GM19239 (cell line): Measurements from ENCODE around the gene SLC2A4.
"Not testable (repeated sequence)": the region's sequence is repeated elsewhere in the genome, so short reads cannot be mapped to it uniquely, and the experiment has no call there.

Experiments used
- DNase-seq: peaks from one replicate; pipeline ENCODE4 v3.0.0; 2011; ENCODE audit warnings: low spot score; ENCODE audit not compliant: insufficient read length
- FAIRE-seq: peaks from 2 replicates; lab custom pipeline; 2011; peaks lifted over from hg19 to GRCh38; lab: Jason Lieb, UNC

SLC2A4 gene

DNA sequence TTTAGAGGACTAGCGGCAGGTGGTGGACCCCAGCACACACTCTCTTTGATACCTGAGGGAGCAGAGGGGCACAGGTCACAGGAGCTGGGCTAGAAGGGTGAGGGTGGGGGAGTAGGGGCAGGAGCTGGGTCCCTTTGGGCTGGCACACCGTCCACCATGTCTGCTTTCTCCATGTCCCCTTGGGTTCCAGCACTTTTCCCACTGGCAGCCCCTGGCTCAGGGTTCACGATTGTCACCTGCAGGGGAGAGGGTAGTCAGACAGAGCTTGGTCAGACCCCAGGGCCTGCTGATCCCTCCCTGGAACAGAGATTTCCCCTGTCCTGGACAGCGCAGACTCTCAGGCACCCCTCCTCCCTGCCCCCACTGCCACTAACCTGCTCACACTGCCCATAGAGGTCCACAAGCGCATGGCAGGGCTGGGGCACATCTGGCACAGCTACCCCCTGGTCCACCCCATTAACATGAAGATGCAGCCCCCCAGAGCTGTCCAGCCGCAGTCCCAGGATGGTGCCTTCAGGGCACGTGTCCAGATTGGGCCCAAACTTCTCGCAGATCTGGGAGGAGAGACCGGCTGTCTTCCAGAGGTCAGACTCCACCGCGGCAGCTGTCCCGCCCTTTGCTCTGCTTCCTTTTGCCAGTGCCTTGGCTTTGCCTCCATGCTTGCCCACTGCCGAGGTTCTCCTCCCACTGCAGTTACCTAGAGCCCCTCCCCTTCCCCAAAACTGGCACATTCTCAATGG is 36.8 kb downstream of the SLC2A4 start:
- no peak for DNase-seq
- no peak for FAIRE-seq

DNA sequence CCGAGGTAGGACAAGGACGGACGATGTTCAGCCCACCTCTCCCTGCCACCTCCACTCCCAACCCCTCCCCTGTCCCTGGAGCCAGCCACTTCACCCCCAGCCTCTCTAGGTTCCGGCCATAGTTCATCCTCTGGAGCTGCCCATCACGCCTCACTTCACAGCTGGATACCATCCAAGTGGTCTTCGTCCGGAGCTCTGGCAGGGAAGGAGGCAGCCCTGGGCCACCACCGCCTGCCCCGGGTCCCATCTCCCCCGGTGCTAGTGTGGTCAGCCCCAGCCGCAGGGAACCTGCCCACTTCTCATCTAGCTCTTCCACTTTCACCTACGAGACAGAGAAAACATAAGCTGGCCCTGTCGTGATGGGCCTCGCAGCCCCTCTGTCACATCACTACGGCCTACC is 39.9 kb downstream of the SLC2A4 start:
- no peak for DNase-seq
- FAIRE-seq: no peak

DNA sequence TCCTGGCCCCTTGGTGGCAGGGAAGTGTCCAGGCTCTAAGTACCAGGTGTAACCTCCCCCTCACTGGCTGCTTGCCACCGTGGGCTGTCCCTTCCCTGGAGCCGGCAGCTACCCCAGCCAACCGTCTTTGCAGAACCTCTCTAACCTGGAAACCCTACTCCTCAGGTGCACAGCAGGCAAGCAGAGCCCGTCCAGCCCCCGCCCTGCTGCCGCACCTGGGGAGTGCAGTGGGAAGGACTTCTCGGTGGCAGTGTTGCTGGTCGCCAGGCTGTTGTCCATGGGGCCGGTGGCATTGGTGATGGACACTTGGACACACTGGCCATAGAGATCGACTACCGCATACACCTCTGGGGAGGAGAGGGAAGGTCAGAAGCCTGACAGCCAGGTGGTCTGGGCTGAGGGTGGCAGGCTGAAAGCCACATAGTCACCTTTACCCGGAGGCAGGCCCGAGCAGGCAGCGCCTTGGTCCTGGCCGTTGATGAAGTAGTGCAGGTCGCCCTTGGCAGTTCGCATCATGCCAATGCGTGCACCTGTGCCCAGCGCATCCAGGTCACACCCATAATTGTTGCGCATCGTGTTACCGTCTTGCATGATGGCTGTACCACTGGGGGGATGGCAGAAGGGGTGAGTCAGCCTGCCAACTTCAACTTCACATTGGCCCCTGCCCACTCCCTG is 41.1 kb downstream of the SLC2A4 start:
- FAIRE-seq: no peak
- DNase-seq: no peak

- DNase-seq (peak; percentile 74), FAIRE-seq (peak; percentile 68)
Measured at GRCh38 chr17:7323731-7324437, 42.4 kb downstream of the SLC2A4 start.

DNA sequence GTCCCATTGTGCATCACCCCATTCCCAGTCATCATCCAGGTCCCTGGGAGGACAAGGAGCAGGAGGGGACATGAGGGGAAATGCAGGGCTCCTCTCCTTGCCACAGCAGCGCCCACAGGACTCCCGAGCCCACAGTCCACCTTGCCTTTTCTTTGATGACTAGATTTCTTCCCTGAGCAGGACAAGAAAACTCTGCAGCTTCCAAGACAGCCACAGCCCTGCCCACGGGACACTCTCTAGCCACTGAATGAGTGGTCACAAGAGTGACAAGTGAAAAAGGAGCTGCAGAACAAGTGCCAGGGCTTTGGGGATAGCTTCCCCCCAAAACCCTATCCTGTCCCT is 42.9 kb downstream of the SLC2A4 start:
- DNase-seq (no peak), FAIRE-seq (no peak)

GRCh38 chr17:7325031-7325528 is 43.6 kb downstream of the SLC2A4 start:
- no peak for DNase-seq
- FAIRE-seq: no peak

DNA sequence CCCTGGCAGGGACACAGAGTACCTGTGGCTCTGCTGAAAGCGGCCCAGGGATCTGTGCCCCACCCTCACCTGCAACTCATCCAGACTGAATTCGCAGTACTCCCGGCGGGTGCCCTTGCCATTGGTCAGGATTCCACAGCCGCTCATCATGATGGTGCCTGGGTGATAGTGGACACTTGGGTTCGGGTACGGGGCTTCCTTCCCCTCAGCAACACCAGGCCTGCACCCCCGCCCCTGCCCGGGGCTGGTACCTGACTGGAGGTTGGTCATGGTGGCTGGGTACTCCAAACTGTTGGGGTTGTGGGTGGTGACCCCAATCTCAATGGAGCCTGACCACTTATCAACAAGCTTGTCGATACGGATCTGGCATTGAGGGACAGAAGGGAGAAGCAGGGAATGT is 44.7 kb downstream of the SLC2A4 start:
- FAIRE-seq: no peak
- DNase-seq: no peak

DNA sequence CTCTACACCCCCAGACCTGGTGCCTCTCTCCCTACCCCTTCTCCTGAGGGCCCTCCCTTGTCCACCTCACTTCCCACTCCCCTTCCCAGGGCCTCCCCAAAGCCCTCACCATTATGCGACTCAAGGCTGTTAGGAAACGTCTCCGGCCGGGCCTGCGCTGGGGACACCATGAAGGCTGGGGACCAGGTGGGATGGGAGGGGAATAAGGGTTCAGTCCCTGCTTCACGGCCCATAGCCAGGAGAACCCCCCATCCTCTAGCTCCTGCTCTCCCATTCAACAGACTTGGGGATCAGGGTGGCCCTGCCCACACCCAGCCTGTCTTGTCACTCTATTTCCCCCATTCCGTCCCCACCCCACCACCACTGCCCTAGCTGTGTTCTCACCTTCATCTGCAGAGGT is 45.5 kb downstream of the SLC2A4 start:
- FAIRE-seq (no peak), DNase-seq (no peak)

- DNase-seq (no peak), FAIRE-seq (no peak)
Measured at GRCh38 chr17:7327501-7327900, 46.0 kb downstream of the SLC2A4 start.

DNA sequence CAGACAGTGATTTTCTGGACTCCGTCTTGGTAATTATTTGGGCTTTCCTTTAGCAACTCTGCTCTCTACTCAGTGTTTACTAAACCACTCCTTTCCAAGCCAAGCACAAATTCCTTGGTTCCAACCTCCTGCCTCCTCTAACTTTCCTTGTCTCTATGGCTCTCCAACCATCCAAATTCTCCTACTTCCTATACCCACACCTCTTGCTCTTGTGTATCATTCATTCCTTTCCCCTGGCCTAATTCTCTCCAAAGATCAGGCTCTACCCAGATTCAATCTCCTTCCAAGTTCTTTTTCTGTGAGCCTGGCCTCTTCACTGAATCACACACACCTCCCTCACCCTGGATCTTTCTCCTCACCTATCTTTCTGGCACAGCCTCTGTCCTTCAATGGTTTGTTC is 46.5 kb downstream of the SLC2A4 start:
- FAIRE-seq: no peak
- no peak for DNase-seq

DNA sequence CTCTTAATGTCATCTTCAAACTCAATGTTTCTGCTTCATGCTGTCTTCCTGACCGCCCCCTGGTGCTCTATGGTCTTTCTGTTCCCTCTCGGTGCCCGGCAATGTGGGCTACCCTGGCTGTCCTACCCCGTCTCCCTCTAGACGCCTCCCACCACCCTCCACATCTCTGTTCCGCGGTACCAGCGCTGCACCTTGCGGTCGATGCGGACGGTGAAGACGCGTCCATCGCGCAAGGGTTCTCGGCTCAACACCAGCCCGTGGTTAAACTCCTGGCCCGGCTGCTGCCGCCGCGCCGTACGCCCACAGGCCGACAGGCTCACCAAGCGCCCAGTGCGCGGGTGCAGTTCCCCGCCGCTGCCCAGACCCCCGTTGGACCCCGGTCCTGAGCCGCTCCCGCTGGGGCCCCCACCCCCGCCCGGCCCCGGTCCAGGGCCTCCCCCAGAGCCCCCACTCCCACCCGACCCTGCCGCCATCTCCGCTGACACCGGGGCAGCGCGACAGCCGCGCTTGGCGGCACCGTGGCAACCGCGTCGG is 47.4 kb downstream of the SLC2A4 start, which contains the start of gene NEURL4:
Gene NEURL4, minus strand, starts transcription at position 496 of the 534 bp plus-strand sequence. Its CDS starts 23 bp downstream, at position 473.
- DNase-seq (no peak), FAIRE-seq (no peak)

- DNase-seq: peak; percentile 96
- peak; percentile 98 for FAIRE-seq
Measured at GRCh38 chr17:7329374-7329996, 48.0 kb downstream of the SLC2A4 start.

DNA sequence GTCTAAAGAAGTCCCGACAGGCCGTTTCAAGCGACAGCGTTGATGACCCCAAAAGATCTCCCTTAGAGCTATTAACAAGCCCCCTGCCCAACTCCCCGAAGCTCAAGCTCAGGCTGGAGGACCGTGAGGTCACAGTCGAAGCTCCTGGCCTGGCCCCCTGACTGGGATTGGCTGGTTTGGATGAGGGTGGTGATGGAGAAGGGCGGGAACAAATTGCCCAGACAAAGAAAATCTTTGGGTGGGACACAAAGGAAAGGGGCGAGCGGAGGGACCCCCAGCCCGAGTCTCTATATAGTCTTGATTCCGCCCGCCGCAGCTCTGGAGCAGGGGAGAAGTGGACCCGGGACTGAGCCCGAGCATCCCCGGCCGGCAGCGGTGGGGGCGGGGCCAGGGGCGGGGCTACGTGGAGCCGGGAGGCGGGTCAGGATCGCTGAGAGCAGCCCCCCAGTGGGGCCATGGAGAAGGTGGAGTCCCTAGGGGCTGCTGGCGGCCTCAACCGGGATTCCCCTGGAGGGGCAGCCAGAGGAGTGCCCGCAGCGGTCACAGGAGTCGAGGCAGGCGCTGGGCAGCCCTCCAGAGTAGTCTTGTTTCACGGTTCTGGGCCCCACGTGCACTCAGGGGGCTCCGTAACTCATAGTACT is 48.6 kb downstream of the SLC2A4 start:
- FAIRE-seq: no peak
- DNase-seq: peak; percentile 61

DNA sequence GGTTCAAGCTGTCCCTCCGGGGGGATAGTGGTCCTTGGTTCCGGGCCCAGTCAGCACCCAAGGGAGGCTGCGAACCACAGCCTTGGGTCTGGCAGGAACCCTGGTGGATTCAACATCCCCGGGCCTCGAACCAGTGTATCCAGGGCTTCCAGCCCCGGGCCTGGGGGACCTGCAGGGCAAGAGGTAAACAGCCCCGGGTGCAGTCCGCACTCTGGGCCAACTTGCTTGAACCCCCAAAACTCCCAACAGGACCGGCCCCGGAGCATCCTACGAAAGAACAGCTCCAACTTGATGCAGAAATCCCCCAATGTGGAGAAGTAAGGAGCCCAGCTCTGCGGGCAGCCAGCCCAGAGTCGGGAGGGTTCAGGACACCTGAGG is 49.1 kb downstream of the SLC2A4 start:
- FAIRE-seq: no peak
- no peak for DNase-seq

GRCh38 chr17:7332111-7332510 is 50.6 kb downstream of the SLC2A4 start:
- no peak for FAIRE-seq
- DNase-seq: no peak

DNA sequence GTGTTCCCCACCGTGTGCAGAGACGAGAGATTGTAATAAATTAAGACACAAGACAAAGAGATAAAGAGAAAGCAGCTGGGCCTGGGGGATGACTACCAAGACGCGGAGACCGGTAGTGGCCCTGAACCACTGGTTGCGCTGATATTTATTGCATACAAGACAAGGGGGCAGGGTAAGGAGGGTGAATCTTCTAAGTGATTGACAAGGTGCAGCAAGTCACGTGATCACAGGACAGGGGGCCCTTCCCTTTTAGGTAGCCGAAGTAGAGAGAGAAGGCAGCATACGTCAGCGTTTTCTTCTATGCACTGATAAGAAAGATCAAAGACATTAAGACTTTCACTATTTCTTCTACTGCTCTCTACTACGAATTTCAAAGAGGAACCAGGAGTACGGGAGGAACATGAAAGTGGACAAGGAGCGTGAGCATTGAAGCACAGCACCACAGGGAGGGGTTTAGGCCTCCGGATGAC is 51.1 kb downstream of the SLC2A4 start:
- FAIRE-seq: peak; percentile 66

GRCh38 chr17:7334938-7335538 is 53.5 kb downstream of the SLC2A4 start:
- FAIRE-seq (no peak), DNase-seq (no peak)

More for the DNA sequence above, 51.1 kb downstream of the SLC2A4 start:
- not testable (repeated sequence) for DNase-seq

- not testable (repeated sequence) for DNase-seq, FAIRE-seq
Measured at GRCh38 chr17:7335765-7336164, 54.2 kb downstream of the SLC2A4 start.
